Right atrium auricular region (tissue), 2 donors: Measurements from ENCODE around the gene HPS5. TPM values are rescaled to one million over a fixed set of nuclear protein-coding genes. Genes with fewer than 3 reads are reported as not detected.

Experiments
- DNase-seq: peaks from one replicate; pipeline ENCODE4 v3.0.0-alpha.2; 2019; ENCODE audit warnings: low spot score
- H3K27ac ChIP-seq, 2 donors: fragments of 200-600 bp; sonication (generic); 1 replicate in 1 of 2; 2 replicates in 1 of 2; pipeline ENCODE4 v1.5.1; 2016 to 2019
- H3K27me3 ChIP-seq, 2 donors: fragments of 200-600 bp; sonication (generic); one replicate each; pipeline versions ENCODE4 v1.5.1 to v1.6.0; 2017 to 2019
- H3K36me3 ChIP-seq: fragments of 200-600 bp; sonication (generic); one replicate; pipeline ENCODE4 v1.5.1; 2016
- H3K4me1 ChIP-seq, 2 donors: fragments of 200-600 bp; sonication (generic); one replicate each; pipeline versions ENCODE4 v1.5.1 to v1.6.0; 2017 to 2019
- H3K4me3 ChIP-seq, 2 donors: fragments of 200-600 bp; sonication (generic); 1 replicate in 1 of 2; 2 replicates in 1 of 2; pipeline ENCODE4 v1.5.1; 2017 to 2019; ENCODE audit warnings: mild to moderate bottlenecking in 1 of 2, moderate library complexity in 1 of 2
- H3K9me3 ChIP-seq, 2 donors: fragments of 200-600 bp; sonication (generic); one replicate each; pipeline ENCODE4 v1.5.1; 2019
- CTCF ChIP-seq, 2 donors: fragments of 200-600 bp; sonication (generic); IDR thresholded peaks; one replicate each; pipeline ENCODE4 v1.5.1; 2019; ENCODE audit warnings: antibody characterized with exemption in 2 of 2
- total RNA-seq, 2 donors: library from RNA; depleted of rRNA; stranded (reverse); fragments of >200 nt; gene quantifications; one replicate each; pipeline ENCODE4 v1.1.0, GENCODE V29; 2016

HPS5 gene
- total RNA-seq, 2 donors from 2014 or later, result 10.5 to 12.8 TPM

- H3K27ac ChIP-seq, result no peak overlapping the region
- no peak for TF ChIP-seq CTCF (IDR thresholded peaks at IDR 0.05)
- H3K27me3 ChIP-seq, result no peaks in the 10 kb centered on the region
- peaks cover 60% of the 10 kb centered on the region for H3K36me3 ChIP-seq
- no peaks in the 10 kb centered on the region for H3K9me3 ChIP-seq
- no peak overlapping the region for H3K4me3 ChIP-seq
- H3K4me1 ChIP-seq, result no peaks in the 10 kb centered on the region
- no peak for DNase-seq
These were observed 44.3 kb upstream of the HPS5 start for GRCh38 chr11:18366286-18366685.

- H3K36me3 ChIP-seq, result peaks cover 66% of the 10 kb centered on the region
- no peaks in the 10 kb centered on the region for H3K9me3 ChIP-seq
- no peak overlapping the region for H3K27ac ChIP-seq
- no peak for DNase-seq
- no peak overlapping the region for H3K4me3 ChIP-seq
- no peaks in the 10 kb centered on the region for H3K27me3 ChIP-seq
- no peak for TF ChIP-seq CTCF (IDR thresholded peaks at IDR 0.05)
- H3K4me1 ChIP-seq, result no peaks in the 10 kb centered on the region
These were observed 43.8 kb upstream of the HPS5 start for GRCh38 chr11:18365741-18366140.

GRCh38 chr11:18364495-18365073 lies 42.6 kb upstream of the HPS5 start:
- TF ChIP-seq CTCF (IDR thresholded peaks at IDR 0.05), result no peak
- H3K9me3 ChIP-seq, result no peaks in the 10 kb centered on the region
- H3K27ac ChIP-seq, result no peak overlapping the region
- DNase-seq, result no peak
- no peak overlapping the region for H3K4me3 ChIP-seq
- peaks cover 77% of the 10 kb centered on the region for H3K36me3 ChIP-seq
- no peaks in the 10 kb centered on the region for H3K27me3 ChIP-seq
- H3K4me1 ChIP-seq, result no peaks in the 10 kb centered on the region

- no peak for TF ChIP-seq CTCF (IDR thresholded peaks at IDR 0.05)
- no peaks in the 10 kb centered on the region for H3K4me1 ChIP-seq
- peaks cover 90% of the 10 kb centered on the region for H3K36me3 ChIP-seq
- no peaks in the 10 kb centered on the region for H3K27me3 ChIP-seq
- DNase-seq, result no peak
- H3K4me3 ChIP-seq, result no peak overlapping the region
- H3K9me3 ChIP-seq, result no peaks in the 10 kb centered on the region
- no peak overlapping the region for H3K27ac ChIP-seq
These were observed 39.2 kb upstream of the HPS5 start for GRCh38 chr11:18361154-18361553.

- no peak for TF ChIP-seq CTCF (IDR thresholded peaks at IDR 0.05)
- Histone ChIP-seq H3K36me3 (peaks cover 72% of the 10 kb centered on the region), H3K27me3 (no peaks in the 10 kb centered on the region), H3K4me1 (no peaks in the 10 kb centered on the region), H3K4me3 (no peak overlapping the region), H3K27ac (no peak overlapping the region), H3K9me3 (no peaks in the 10 kb centered on the region)
- no peak for DNase-seq
These were observed 36.7 kb upstream of the HPS5 start for GRCh38 chr11:18358646-18359045.

- TF ChIP-seq CTCF (IDR thresholded peaks at IDR 0.05), result no peak
- Histone ChIP-seq H3K27ac (no peak overlapping the region), H3K4me3 (no peak overlapping the region), H3K9me3 (no peaks in the 10 kb centered on the region), H3K36me3 (peaks cover 53% of the 10 kb centered on the region), H3K4me1 (no peaks in the 10 kb centered on the region), H3K27me3 (no peaks in the 10 kb centered on the region)
- no peak for DNase-seq
These were observed 30.6 kb upstream of the HPS5 start for GRCh38 chr11:18352581-18352980.
